ENCODE measurements around the gene ERBB4. TPM values are rescaled to one million over a fixed set of nuclear protein-coding genes. Genes with fewer than 3 reads are reported as not detected.

Gene ERBB4
- polyA plus RNA-seq, 1 of the 3 experiments (the other 2 are of a cell fraction), result 0.05 TPM

DNA sequence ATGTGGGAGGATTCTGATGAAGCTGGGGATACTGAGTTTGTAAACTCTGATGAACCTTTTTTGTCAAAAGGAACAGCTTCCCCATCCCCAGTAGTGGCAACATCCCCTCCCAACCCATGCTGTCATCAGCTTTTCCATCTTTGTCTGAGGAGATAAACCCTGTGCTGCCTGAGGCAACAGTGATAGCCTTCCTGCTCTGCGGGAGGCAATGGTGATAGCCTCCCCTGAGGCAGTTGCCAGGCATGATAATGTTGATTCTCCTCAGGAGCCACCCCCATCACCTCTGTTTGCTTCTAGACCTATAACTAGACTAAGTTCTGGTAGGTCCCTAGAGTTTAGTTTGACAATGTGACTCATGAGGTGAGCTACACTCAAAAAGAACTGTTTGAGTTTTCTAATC, 97.5 kb downstream of the ERBB4 start (continued):
- TF ChIP-seq, protein P1, sequence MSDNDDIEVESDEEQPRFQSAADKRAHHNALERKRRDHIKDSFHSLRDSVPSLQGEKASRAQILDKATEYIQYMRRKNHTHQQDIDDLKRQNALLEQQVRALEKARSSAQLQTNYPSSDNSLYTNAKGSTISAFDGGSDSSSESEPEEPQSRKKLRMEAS (IDR thresholded peaks at IDR 0.05; ENCODE audit: low read depth), result no peak
- no peak for TF ChIP-seq NFIC (IDR thresholded peaks at IDR 0.05; ENCODE audit: borderline replicate concordance)
- no peak for TF ChIP-seq FOSL2 (IDR thresholded peaks at IDR 0.05; ENCODE audit: borderline replicate concordance, low read depth)

DNA sequence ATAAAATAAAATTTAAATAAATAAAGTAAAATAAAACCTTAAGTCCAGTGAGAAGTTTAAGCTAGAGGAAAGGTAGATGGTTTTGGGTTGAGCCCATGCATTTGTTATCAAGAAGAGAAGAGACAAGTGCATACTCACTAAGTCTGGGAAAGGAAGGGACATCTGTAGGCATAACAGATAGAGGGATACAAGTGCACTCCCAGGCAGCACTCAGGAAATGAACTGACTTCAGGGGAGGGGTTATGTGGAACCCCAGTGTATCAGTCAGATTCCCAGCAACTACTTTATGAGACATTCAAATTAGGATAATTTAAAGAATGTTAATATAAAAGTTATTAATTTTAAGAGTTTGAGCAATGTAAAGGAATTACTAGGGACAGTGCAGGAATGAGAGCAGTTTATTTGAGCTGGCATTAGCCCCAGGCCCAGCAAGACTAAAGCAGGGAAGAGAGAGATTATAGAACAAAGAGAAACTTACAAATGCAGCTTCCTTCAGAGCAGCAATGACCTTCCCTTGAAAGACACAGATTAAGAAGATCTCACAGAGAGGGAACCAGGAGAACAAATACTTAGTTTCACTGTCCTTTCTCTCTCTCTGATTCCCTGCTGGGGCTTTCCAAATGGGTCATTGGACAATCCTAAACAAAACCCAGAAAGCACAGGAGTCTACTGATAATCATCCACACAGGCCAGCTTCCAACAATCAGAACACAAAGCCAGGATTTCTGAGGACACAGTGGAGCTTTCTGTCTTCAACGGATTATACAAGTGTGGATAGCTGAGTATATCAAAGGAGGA, 109.7 kb downstream of the ERBB4 start:
- Histone ChIP-seq H3K4me1 (ENCODE audit: control insufficient read depth in 1 of 2, insufficient read depth in 2 of 2, low read depth in 1 of 2, low read length in 1 of 2) (no peaks in the 10 kb centered on the region; a peak in 1 of 4 replicates), H3K36me3 (replicated peaks in 1 of 2; ENCODE audit: control insufficient read depth in 1 of 2, insufficient read depth in 2 of 2, low read length in 1 of 2) (peaks cover 0 to 4% of the 10 kb centered on the region in 2 experiments), H2AFZ (ENCODE audit: low read depth) (0 out of 2 replicates have a peak overlapping the region, but pooled peaks have one; percentile 11), H3K9me3 (peaks cover 6% of the 10 kb centered on the region; the same call in 1 of the 2 replicates), H3F3A (replicated peaks; ENCODE audit: insufficient read depth) (no peaks in the 10 kb centered on the region), H3K27me3 (ENCODE audit: insufficient read depth) (no peaks in the 10 kb centered on the region), H3K79me2 (ENCODE audit: insufficient read depth) (no peaks in the 10 kb centered on the region), H4K20me1 (ENCODE audit: insufficient read depth) (no peaks in the 10 kb centered on the region), H3K9ac (no peak overlapping the region), H3K27ac (ENCODE audit: low read depth in 2 of 2, low read length in 1 of 2) (no peak overlapping the region), H3K4me2 (no peak overlapping the region), H3K9me2 (no peaks in the 10 kb centered on the region), H3K4me3 (ENCODE audit: low read depth in 2 of 2, low read length in 1 of 2) (no peak overlapping the region)
- TF ChIP-seq TEAD4 (IDR thresholded peaks at IDR 0.05; ENCODE audit: borderline replicate concordance, insufficient read depth), result no peak
- no peak for TF ChIP-seq FOSL2 (IDR thresholded peaks at IDR 0.05; ENCODE audit: borderline replicate concordance, low read depth)
- no peak for TF ChIP-seq FOXJ3 (CRISPR knock-in tag; IDR thresholded peaks at IDR 0.05)
- no peak for TF ChIP-seq JUND (IDR thresholded peaks at IDR 0.05)
- TF ChIP-seq, protein P2, sequence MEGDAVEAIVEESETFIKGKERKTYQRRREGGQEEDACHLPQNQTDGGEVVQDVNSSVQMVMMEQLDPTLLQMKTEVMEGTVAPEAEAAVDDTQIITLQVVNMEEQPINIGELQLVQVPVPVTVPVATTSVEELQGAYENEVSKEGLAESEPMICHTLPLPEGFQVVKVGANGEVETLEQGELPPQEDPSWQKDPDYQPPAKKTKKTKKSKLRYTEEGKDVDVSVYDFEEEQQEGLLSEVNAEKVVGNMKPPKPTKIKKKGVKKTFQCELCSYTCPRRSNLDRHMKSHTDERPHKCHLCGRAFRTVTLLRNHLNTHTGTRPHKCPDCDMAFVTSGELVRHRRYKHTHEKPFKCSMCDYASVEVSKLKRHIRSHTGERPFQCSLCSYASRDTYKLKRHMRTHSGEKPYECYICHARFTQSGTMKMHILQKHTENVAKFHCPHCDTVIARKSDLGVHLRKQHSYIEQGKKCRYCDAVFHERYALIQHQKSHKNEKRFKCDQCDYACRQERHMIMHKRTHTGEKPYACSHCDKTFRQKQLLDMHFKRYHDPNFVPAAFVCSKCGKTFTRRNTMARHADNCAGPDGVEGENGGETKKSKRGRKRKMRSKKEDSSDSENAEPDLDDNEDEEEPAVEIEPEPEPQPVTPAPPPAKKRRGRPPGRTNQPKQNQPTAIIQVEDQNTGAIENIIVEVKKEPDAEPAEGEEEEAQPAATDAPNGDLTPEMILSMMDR (IDR thresholded peaks at IDR 0.05), result no peak
- TF ChIP-seq, protein P3, sequence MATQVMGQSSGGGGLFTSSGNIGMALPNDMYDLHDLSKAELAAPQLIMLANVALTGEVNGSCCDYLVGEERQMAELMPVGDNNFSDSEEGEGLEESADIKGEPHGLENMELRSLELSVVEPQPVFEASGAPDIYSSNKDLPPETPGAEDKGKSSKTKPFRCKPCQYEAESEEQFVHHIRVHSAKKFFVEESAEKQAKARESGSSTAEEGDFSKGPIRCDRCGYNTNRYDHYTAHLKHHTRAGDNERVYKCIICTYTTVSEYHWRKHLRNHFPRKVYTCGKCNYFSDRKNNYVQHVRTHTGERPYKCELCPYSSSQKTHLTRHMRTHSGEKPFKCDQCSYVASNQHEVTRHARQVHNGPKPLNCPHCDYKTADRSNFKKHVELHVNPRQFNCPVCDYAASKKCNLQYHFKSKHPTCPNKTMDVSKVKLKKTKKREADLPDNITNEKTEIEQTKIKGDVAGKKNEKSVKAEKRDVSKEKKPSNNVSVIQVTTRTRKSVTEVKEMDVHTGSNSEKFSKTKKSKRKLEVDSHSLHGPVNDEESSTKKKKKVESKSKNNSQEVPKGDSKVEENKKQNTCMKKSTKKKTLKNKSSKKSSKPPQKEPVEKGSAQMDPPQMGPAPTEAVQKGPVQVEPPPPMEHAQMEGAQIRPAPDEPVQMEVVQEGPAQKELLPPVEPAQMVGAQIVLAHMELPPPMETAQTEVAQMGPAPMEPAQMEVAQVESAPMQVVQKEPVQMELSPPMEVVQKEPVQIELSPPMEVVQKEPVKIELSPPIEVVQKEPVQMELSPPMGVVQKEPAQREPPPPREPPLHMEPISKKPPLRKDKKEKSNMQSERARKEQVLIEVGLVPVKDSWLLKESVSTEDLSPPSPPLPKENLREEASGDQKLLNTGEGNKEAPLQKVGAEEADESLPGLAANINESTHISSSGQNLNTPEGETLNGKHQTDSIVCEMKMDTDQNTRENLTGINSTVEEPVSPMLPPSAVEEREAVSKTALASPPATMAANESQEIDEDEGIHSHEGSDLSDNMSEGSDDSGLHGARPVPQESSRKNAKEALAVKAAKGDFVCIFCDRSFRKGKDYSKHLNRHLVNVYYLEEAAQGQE (IDR thresholded peaks at IDR 0.05; ENCODE audit: low read depth, low read length), result no peak
- TF ChIP-seq TCF12 (IDR thresholded peaks at IDR 0.05), result no peak
- TF ChIP-seq EZH2phosphoT487 (IDR thresholded peaks at IDR 0.05; ENCODE audit: borderline replicate concordance, low read depth), result no peak
- TF ChIP-seq FOXM1 (IDR thresholded peaks at IDR 0.05; ENCODE audit: low read depth), result no peak
- no peak for TF ChIP-seq ELF1 (IDR thresholded peaks at IDR 0.05)
- TF ChIP-seq, protein P4, sequence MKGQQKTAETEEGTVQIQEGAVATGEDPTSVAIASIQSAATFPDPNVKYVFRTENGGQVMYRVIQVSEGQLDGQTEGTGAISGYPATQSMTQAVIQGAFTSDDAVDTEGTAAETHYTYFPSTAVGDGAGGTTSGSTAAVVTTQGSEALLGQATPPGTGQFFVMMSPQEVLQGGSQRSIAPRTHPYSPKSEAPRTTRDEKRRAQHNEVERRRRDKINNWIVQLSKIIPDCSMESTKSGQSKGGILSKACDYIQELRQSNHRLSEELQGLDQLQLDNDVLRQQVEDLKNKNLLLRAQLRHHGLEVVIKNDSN (IDR thresholded peaks at IDR 0.05; ENCODE audit: borderline replicate concordance, low read depth), result no peak
- no peak for TF ChIP-seq NFIC (IDR thresholded peaks at IDR 0.05; ENCODE audit: borderline replicate concordance)
- TF ChIP-seq SIN3A (IDR thresholded peaks at IDR 0.05; ENCODE audit: borderline replicate concordance, low read depth, low read length), result no peak
- TF ChIP-seq CHD2 (IDR thresholded peaks at IDR 0.05; ENCODE audit: low read length, partially characterized antibody), result no peak
- TF ChIP-seq, protein P5, sequence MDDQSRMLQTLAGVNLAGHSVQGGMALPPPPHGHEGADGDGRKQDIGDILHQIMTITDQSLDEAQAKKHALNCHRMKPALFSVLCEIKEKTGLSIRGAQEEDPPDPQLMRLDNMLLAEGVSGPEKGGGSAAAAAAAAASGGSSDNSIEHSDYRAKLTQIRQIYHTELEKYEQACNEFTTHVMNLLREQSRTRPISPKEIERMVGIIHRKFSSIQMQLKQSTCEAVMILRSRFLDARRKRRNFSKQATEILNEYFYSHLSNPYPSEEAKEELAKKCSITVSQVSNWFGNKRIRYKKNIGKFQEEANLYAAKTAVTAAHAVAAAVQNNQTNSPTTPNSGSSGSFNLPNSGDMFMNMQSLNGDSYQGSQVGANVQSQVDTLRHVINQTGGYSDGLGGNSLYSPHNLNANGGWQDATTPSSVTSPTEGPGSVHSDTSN (IDR thresholded peaks at IDR 0.05), result no peak
- no peak for TF ChIP-seq GATA2 (CRISPR knock-in tag; IDR thresholded peaks at IDR 0.05)
- no peak for TF ChIP-seq POLR2AphosphoS5 (IDR thresholded peaks at IDR 0.05; ENCODE audit: low read depth, low read length)
- TF ChIP-seq EP300 (IDR thresholded peaks at IDR 0.05; ENCODE audit: borderline replicate concordance in 1 of 2, low read depth in 1 of 2, low read length in 1 of 2), result no peak
- TF ChIP-seq, protein P6, sequence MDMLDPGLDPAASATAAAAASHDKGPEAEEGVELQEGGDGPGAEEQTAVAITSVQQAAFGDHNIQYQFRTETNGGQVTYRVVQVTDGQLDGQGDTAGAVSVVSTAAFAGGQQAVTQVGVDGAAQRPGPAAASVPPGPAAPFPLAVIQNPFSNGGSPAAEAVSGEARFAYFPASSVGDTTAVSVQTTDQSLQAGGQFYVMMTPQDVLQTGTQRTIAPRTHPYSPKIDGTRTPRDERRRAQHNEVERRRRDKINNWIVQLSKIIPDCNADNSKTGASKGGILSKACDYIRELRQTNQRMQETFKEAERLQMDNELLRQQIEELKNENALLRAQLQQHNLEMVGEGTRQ (IDR thresholded peaks at IDR 0.05; ENCODE audit: borderline replicate concordance, low read depth, low read length), result no peak
- no peak for TF ChIP-seq MEF2A (IDR thresholded peaks at IDR 0.05; ENCODE audit: borderline replicate concordance, low read depth)
- ChIA-PET CTCF (no interaction called here), POLR2A (no interaction called here)
- no peak for DNase-seq
- 69% methylated on average over 1 of the region's 1 CpG for WGBS (ENCODE audit: low lambda C conversion rate)

All from SK-N-SH (cell line).